GM19468 (cell line): ENCODE measurements around the gene TUBB6.
A peak's percentile ranks its signal among the peaks of the same experiment; 100 is the strongest.

ENCODE experiments used
- ATAC-seq: cut with Tn5 transposase; IDR thresholded peaks from one replicate; pipeline ENCODE4 v1.9.1; 2021; ENCODE audit warnings: mild to moderate bottlenecking, moderate library complexity, moderate number of reproducible peaks; ENCODE audit not compliant: unreplicated experiment; ENCODE audit errors: extremely low read depth

TUBB6 gene

DNA sequence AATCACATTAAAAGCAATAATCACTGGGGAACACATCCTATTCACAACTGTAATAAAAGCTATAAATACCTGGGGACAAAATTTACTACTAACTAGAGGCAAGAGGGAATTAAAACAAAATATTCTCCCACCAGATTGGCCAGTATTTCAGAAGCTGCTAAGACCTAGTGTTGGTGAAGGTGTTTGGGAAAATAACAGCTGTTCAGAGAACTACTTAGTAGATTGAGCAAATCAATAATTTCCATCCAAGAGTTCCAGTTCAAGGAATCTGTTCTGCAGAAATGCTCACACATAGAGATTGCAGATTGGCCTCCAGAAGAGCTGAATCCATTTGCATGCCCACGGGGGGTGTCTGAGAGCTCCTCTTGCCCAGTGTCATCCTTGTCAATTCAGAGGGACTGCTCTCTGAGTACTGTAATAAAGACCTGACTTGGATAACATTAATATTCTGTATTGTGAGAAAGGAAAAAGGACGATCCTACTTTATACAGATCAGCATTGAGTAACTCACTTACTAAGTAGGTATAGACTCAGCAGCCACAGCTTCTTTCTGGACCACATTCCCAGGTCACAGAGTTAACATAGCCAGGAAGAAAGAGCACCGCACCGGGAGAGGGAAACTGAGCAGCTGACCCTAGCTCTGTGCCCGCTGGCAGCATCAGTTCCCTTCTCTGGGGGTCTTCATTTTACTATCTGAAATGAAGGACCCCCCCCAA lies 5.6 kb downstream of the TUBB6 start:
- ATAC-seq, result no peak

- ATAC-seq, result no peak
Observed at GRCh38 chr18:12314591-12315305, 6.7 kb downstream of the TUBB6 start.

DNA sequence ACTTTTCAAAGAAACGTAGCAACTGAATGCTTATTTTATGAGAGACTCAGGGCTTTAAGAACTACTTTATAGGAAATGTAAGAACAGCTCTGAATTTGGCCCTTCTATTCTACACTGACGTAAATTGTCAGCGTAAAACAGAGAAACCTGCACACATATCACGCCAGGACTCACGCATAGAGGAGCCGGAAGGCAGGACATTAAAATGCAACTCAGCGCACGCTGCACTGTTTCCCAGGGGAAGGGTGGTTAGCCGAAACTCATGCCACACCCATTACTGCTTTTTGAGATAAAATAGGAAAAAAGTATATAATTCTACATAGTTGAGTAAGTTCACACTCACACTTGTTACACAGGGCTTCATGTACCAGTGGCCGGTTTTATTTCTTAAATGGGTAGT lies 7.4 kb downstream of the TUBB6 start:
- ATAC-seq, result no peak

DNA sequence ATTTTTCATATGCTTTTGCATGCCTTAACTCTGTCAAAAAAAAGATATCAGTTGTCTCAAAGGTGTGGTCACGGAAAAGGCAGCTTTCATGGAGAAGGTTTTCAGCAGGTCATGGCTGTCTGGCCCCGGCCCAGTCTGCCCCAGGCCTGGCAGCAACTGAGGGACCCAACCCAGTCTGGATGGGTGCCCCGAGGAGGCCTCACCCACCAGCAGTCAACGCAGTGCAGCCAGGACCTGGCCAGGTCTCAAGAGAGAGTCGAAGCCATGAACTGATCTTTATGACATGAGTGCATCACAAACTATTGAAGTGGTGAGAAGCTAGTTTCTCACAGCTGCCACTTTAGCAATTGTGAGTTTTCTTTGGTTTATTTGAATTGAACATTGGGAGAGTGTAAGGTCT lies 7.9 kb downstream of the TUBB6 start:
- no peak for ATAC-seq

- no peak for ATAC-seq
Observed at GRCh38 chr18:12317664-12318333, 9.8 kb downstream of the TUBB6 start.

- no peak for ATAC-seq
Observed at GRCh38 chr18:12318334-12318697, 10.3 kb downstream of the TUBB6 start.

DNA sequence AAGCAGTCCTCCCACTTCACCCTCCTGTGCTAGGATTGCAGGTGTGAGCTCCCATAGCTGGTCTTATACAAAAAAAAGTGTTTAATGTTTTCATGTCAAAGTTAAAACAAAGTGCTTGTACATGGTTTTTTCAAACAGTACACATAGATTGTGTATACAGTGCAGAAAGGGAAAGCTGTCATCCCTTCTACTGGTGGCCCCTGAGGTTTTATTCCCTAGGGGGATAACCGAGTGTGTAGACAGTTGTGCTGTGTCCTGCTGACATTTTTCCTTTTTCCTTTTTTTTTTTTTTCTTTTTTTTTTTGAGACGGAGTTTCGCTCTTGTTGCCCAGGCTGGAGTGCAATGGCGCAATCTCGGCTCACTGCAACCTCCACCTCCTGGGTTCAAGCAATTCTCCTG lies 10.8 kb downstream of the TUBB6 start:
- no peak for ATAC-seq

- ATAC-seq, result peak; percentile 91
Observed at GRCh38 chr18:12321333-12321732, 13.3 kb downstream of the TUBB6 start.

- ATAC-seq, result no peak
Observed at GRCh38 chr18:12324991-12325725, 17.1 kb downstream of the TUBB6 start.

- no peak for ATAC-seq
Observed at GRCh38 chr18:12325726-12326245, 17.7 kb downstream of the TUBB6 start.

- no peak for ATAC-seq
Observed at GRCh38 chr18:12326711-12327460, 18.8 kb downstream of the TUBB6 start.

DNA sequence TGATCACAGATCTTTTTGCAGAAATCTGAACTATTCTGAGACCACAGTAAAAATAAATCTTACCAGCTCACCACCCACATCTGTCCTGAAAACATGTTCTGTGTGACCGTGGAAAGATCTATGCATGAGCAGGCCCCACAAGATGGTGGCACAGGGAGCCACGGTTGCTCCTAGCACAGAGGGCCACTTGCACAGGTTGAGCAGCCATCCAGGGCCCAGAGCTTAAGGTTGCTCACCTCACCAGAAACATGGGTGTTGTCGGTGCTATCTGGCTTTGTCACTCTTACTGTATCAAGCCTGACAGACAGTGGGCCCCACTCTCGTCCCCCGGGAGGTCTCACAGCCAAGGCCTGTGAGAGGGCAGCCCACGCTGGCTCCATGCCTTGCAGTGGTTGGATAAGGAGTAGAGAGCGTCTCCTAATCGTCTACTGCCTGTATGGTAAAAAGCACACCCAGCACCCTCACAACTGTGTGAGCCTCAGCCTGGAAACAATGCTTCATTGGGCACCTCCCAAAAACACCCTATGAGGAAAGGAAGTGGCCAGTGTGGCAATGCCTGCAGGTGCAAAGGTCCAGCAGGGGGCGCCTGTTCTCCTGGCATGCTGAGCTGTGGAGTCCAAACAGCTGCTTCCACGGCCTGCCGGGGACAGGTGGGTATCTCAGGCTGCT lies 19.6 kb downstream of the TUBB6 start:
- peak; percentile 36 for ATAC-seq

GRCh38 chr18:12328179-12328823 lies 20.3 kb downstream of the TUBB6 start:
- ATAC-seq, result no peak

DNA sequence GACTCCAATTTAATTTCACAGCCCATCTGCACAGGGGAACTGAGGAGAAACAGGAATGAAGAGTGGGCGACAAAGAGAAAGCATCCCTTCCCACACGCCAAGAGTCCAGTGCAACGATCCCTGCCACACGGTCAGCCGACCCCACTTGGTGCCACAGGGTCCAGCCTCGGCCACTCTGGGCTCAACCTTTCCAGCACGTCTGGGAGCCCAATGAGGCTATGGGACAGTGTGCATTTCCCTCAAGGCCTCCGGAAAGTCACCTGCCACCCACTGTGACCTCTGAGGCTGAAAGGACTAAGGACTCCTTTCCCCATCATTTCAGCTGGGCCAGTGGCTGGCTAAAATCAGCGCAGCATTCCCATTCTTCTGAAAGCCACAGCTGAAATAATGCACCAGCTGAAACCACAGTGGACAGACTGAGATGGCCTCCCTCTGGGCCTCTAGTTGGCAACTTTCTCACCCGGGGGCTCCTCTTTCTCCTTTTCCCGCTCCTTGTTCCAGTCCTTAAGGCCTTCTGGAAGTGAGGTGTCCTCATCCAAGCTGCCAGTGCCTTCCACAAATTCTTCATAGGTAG lies 21.2 kb downstream of the TUBB6 start:
- no peak for ATAC-seq

DNA sequence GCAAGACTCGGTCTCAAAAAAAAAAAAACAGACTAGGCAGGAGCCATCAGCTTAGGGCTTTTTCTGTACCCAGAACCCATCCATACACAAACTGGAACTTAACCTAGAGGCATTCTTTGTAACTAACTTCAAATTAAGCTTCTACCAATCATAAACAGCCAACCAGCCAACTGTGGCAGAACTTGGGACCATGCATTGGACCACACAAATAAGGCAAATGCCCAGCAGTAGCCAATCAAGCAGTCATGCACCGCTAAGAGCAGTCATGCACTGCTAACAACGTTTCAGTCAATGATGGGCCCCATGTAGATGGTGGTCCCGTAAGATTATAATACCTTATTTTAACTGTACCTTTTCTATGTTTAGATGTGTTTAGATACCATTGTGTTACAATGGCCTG lies 22.7 kb downstream of the TUBB6 start:
- no peak for ATAC-seq

- no peak for ATAC-seq
Observed at GRCh38 chr18:12333506-12334290, 25.7 kb downstream of the TUBB6 start.

GRCh38 chr18:12334366-12334808 lies 26.3 kb downstream of the TUBB6 start:
- no peak for ATAC-seq

- no peak for ATAC-seq
Observed at GRCh38 chr18:12334863-12335262, 26.8 kb downstream of the TUBB6 start.
